GM12891 (cell line): ENCODE measurements around the gene OGFRL1.
A peak's percentile ranks its signal among the peaks of the same experiment; 100 is the strongest.

Experiments
- DNase-seq: peaks from one replicate; pipeline ENCODE4 v3.0.0; 2011; ENCODE audit warnings: low spot score; ENCODE audit not compliant: insufficient read length
- FAIRE-seq: peaks from 2 replicates; lab custom pipeline; 2011; peaks lifted over from hg19 to GRCh38; lab: Jason Lieb, UNC
- PAX5 ChIP-seq: IDR thresholded peaks from 2 replicates; pipeline ENCODE4 v1.6.1; 2011; ENCODE audit warnings: low read length, moderate library complexity, mild to moderate bottlenecking; ENCODE audit not compliant: insufficient read depth, severe bottlenecking
- POLR2A ChIP-seq: IDR thresholded peaks from 2 replicates; pipeline ENCODE4 v1.6.1; 2011; ENCODE audit warnings: low read depth, low read length, control low read depth
- POLR2AphosphoS5 ChIP-seq: IDR thresholded peaks from 2 replicates; pipeline ENCODE4 v1.6.1; 2011; ENCODE audit warnings: low read depth, low read length, control low read depth
- POU2F2 ChIP-seq: IDR thresholded peaks from 2 replicates; pipeline ENCODE4 v1.6.1; 2011; ENCODE audit warnings: low read depth, mild to moderate bottlenecking, control low read depth, low read length, moderate library complexity
- SPI1 ChIP-seq: IDR thresholded peaks from 2 replicates; pipeline ENCODE4 v1.6.1; 2011; ENCODE audit warnings: low read depth, low read length, control low read depth
- TAF1 ChIP-seq: IDR thresholded peaks from 2 replicates; pipeline ENCODE4 v1.6.1; 2011; ENCODE audit warnings: low read depth, low read length, control low read depth

Gene OGFRL1

DNA sequence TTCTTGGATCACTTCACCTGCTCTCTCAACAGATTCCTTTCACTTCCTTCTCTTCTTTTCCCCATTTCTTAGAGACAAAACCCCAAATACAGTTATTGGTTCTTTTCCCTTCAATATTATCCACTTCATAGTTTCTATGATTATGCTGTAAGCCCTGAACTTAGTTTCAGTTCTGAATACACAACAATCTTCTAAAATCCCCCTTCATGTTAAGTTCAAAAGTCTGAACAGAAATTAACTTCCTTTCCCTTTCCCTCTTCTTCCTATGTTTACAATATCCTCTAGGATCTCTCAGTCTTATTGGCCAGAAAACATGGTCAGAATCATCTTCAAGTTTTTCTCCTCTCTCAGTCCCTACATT, 57.7 kb downstream of the OGFRL1 start:
- TF ChIP-seq POLR2AphosphoS5: no peak
- no peak for TF ChIP-seq TAF1
- peak; percentile 26; the same call in 1 of the 2 replicates for TF ChIP-seq SPI1
- TF ChIP-seq POU2F2: no peak
- no peak for TF ChIP-seq POLR2A
- no peak for TF ChIP-seq PAX5
- FAIRE-seq (no peak), DNase-seq (no peak)

GRCh38 chr6:71347119-71347518, 58.5 kb downstream of the OGFRL1 start:
- FAIRE-seq (peak; percentile 38), DNase-seq (no peak)
- no peak for TF ChIP-seq POU2F2
- TF ChIP-seq POLR2AphosphoS5: no peak
- peak; percentile 81 for TF ChIP-seq SPI1
- TF ChIP-seq PAX5: no peak

DNA sequence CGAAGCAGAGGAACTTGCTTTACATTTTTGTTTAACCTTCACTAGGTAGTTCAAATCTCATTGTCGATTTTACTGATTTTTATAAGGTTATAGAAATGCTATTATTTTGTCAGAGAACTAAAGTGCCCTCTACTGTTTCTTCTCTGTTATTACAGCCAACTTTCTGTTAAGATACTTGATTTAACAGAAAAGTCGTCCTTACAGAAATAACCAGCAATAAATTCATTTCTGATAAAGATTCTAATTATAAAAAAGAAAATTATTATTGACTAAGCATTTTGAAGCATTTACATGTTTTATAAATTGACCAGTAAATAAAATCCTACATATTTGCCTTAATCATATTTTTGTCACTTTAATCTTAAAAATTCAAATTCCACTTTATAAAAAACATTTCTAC, 60.8 kb downstream of the OGFRL1 start:
- DNase-seq (no peak), FAIRE-seq (no peak)
- TF ChIP-seq POLR2A: no peak
- TF ChIP-seq POU2F2: no peak
- no peak for TF ChIP-seq SPI1
- no peak for TF ChIP-seq TAF1
- TF ChIP-seq PAX5: no peak
- no peak for TF ChIP-seq POLR2AphosphoS5

DNA sequence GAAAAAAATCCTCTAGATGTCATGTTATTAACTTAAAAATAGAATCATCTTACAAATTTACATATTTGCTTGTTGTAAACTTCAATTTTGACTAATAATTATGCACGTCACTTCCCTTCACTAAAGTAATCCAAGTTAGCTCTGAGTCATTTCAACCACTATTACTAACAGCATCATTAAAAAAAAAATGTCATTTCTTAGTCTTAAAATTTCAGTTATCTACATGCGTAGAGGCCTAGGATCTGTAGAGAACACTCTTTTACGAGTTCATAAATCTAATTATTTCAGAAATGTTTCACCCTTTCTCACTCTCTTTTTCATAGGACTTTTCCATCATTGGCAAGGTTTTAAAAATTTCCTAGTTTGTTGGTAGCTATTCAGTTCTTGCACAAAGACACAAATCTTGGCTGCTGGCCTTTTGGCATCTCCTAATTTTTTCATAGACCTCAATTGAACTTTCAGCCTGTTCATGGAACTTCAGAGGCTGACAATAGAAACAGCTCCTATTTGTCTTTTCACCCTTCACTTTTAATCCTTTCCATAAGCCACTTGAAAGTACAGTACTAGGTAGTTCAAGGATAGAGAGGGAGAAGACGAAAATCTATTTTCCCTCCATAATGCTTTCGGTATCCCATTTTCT, 61.5 kb downstream of the OGFRL1 start:
- no peak for FAIRE-seq
- no peak for DNase-seq
- TF ChIP-seq SPI1 (no peak), POU2F2 (no peak), PAX5 (no peak), POLR2AphosphoS5 (no peak), TAF1 (no peak), POLR2A (no peak)

DNA sequence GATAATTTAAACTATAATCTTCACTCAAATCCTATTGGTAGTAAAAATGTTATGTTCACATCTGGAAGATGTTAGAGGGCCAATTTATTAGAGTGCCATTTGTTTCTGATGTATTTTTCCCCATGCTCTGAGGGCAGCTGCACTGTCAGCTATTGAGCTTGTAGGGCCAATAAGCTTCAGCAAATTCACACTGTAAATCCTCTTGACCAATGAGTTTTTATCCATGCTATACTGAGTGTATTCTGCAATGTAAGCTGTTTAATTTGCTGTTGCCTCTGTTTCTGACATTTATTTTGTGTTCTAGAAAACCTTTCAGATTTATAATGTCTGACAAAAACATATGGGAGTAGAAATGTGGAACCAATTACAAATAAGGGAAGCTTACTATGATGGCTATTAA, 62.6 kb downstream of the OGFRL1 start:
- TF ChIP-seq SPI1 (no peak), TAF1 (no peak), POLR2AphosphoS5 (no peak), POLR2A (no peak)
- FAIRE-seq (no peak), DNase-seq (no peak)
